B cell (primary cell): ENCODE results near the gene FN3K. TPM values are rescaled to one million over a fixed set of nuclear protein-coding genes. Genes with fewer than 3 reads are reported as not detected.

Experiments used
- ATAC-seq: fragments of 200-7000 bp; cut with Tn5 transposase; one replicate; pipeline ENCODE4 v1.10.0; 2021; ENCODE audit warnings: low read depth, mild to moderate bottlenecking, moderate number of reproducible peaks, moderate library complexity
- CTCF ChIA-PET: fragments of 350-600 bp; sonication (Branson Sonifier 250); formaldehyde crosslinking; loops from one replicate; lab custom pipeline; 2021; ENCODE audit warnings: antibody characterized with exemption, inconsistent platforms; lab: Charles Lee
- POLR2A ChIA-PET: fragments of 350-600 bp; sonication (Branson Sonifier 250); formaldehyde crosslinking; loops from one replicate; lab custom pipeline; 2021; ENCODE audit warnings: antibody characterized with exemption; lab: Charles Lee
- DNase-seq: peaks from one replicate; pipeline ENCODE4 v3.0.0; 2013
- H2AFZ ChIP-seq: 2 replicates; pipeline ENCODE4 v1.6.1; 2012; ENCODE audit warnings: mild to moderate bottlenecking, low read depth, low read length; ENCODE audit not compliant: insufficient read depth, poor library complexity, severe bottlenecking
- H3K27ac ChIP-seq, 2 donors: 1 replicate in 1 of 2; 2 replicates in 1 of 2; pipeline ENCODE4 v1.5.1; 2012 to 2013; ENCODE audit warnings: low read length in 2 of 2, mild to moderate bottlenecking in 2 of 2, moderate library complexity in 1 of 2
- H3K27me3 ChIP-seq, 4 experiments: fragments of 200-600 bp in 1 of 4; sonication (generic) in 1 of 4; replicated peaks in 1 of 4; 1 replicate in 2 of 4; 2 replicates in 2 of 4; pipeline versions ENCODE4 v1.6.1 to v1.7.0; 2013 to 2016; ENCODE audit warnings: low read length in 3 of 4, mild to moderate bottlenecking in 2 of 4, mixed read lengths in 1 of 4, moderate library complexity in 1 of 4; ENCODE audit not compliant: insufficient read depth in 4 of 4, control insufficient read depth in 3 of 4; ENCODE audit errors: control extremely low read depth in 1 of 4
- H3K36me3 ChIP-seq, 2 experiments: replicated peaks in 1 of 2; 1 replicate in 1 of 2; 2 replicates in 1 of 2; pipeline versions ENCODE4 v1.6.1 to v1.7.1; 2013; ENCODE audit warnings: low read length in 1 of 2; ENCODE audit not compliant: insufficient read depth in 2 of 2, control insufficient read depth in 1 of 2; ENCODE audit errors: control extremely low read depth in 1 of 2, extremely low read depth in 1 of 2
- H3K4me1 ChIP-seq, 2 donors: fragments of 200-600 bp in 1 of 2; sonication (generic) in 1 of 2; 1 replicate in 1 of 2; 2 replicates in 1 of 2; pipeline versions ENCODE4 v1.5.1 to v1.6.1; 2013 to 2017; ENCODE audit warnings: low read length in 2 of 2; ENCODE audit not compliant: control insufficient read depth in 2 of 2, insufficient read depth in 2 of 2
- H3K4me2 ChIP-seq: replicated peaks from 2 replicates; pipeline ENCODE3; 2012; ENCODE audit warnings: mild to moderate bottlenecking, low read depth, low read length; ENCODE audit not compliant: poor library complexity, severe bottlenecking
- H3K4me3 ChIP-seq, 5 experiments: fragments of 200-600 bp in 1 of 5; sonication (generic) in 1 of 5; 1 replicate in 3 of 5; 2 replicates in 2 of 5; pipeline versions ENCODE4 v1.5.1 to v1.7.0; 2011 to 2016; ENCODE audit warnings: low read length in 4 of 5, mild to moderate bottlenecking in 4 of 5, low read depth in 2 of 5, control low read depth in 1 of 5, moderate library complexity in 1 of 5; ENCODE audit not compliant: insufficient read depth in 1 of 5; ENCODE audit errors: control extremely low read depth in 1 of 5, extremely low read depth in 1 of 5
- H3K79me2 ChIP-seq: fragments of 200-600 bp; sonication (generic); one replicate; pipeline ENCODE4 v1.6.0; 2016; ENCODE audit warnings: low read length; ENCODE audit not compliant: control insufficient read depth, insufficient read depth
- H3K9ac ChIP-seq: fragments of 200-600 bp; sonication (generic); 2 replicates; pipeline ENCODE4 v1.6.1; 2017; ENCODE audit warnings: mild to moderate bottlenecking, low read length, moderate library complexity
- H3K9me3 ChIP-seq, 3 donors: one replicate each; pipeline versions ENCODE4 v1.6.1 to v1.7.1; 2013; ENCODE audit warnings: low read length in 2 of 3; ENCODE audit not compliant: control insufficient read depth in 2 of 3, insufficient read depth in 1 of 3; ENCODE audit errors: control extremely low read depth in 1 of 3
- H4K20me1 ChIP-seq: 2 replicates; pipeline ENCODE4 v1.6.0; 2012; ENCODE audit warnings: mild to moderate bottlenecking, low read length; ENCODE audit not compliant: insufficient read depth, control insufficient read depth, poor library complexity, severe bottlenecking
- H3K27ac Mint-ChIP-seq: one replicate; pipeline ENCODE4 v1.8.0; 2021; ENCODE audit warnings: mixed read lengths
- H3K27me3 Mint-ChIP-seq: one replicate; pipeline ENCODE4 v1.8.0; 2021; ENCODE audit warnings: mixed read lengths
- H3K4me1 Mint-ChIP-seq: one replicate; pipeline ENCODE4 v1.8.0; 2021; ENCODE audit warnings: mixed read lengths
- H3K4me3 Mint-ChIP-seq: one replicate; pipeline ENCODE4 v1.8.0; 2021; ENCODE audit warnings: mixed read lengths
- H3K9me3 Mint-ChIP-seq: one replicate; pipeline ENCODE4 v1.8.0; 2022; ENCODE audit warnings: mixed read lengths; ENCODE audit not compliant: insufficient read depth
- CTCF ChIP-seq: fragments of 200-600 bp; IDR thresholded peaks from one replicate; pipeline ENCODE4 v1.8.0; 2022; ENCODE audit warnings: antibody characterized with exemption, mild to moderate bottlenecking
- EZH2 ChIP-seq: IDR thresholded peaks from 2 replicates; pipeline ENCODE4 v1.6.1; 2012; ENCODE audit warnings: borderline replicate concordance, low read depth, mild to moderate bottlenecking, moderate library complexity, low read length; ENCODE audit not compliant: insufficient read depth, poor library complexity, severe bottlenecking
- WGBS: methylation state at CpG from one replicate; pipeline ENCODE4 v1.1.5; 2013; ENCODE audit warnings: missing lambda C conversion rate; ENCODE audit not compliant: insufficient coverage; 5-methylcytosine and 5-hydroxymethylcytosine counted together
- intact Hi-C: fragments of 100-400 bp; cut with micrococcal nuclease; formaldehyde crosslinking; loops from one replicate; pipeline ENCODE4 v1.10.0; 2022
- polyA plus RNA-seq: library from polyadenylated mRNA; depleted of rRNA; stranded (reverse); fragments of >200 nt; gene quantifications from 2 replicates; pipeline ENCODE4 v1.2.3, GENCODE V29; 2012
- total RNA-seq, 2 donors: library from RNA; stranded (reverse); fragments of 120-200 nt in 1 of 2; gene quantifications; 1 replicate in 1 of 2; 2 replicates in 1 of 2; pipeline versions ENCODE4 v1.2.3 to v1.2.4, GENCODE V29; 2013 to 2022

Gene FN3K
- total and polyA plus RNA-seq, 2 donors (not counting 1 experiment from before 2014, with no cell fraction given) = 1.1 to 2.6 TPM

- Histone ChIP-seq H3K4me2 (peak within 1 kb of the TSS; percentile 95), H3K4me3 (peak within 1 kb of the TSS; percentile 17 to 72 (median 61)), H3K9ac (peak within 1 kb of the TSS; percentile 67), H3K4me1 (peaks cover 8 to 16% of the 10 kb centered on the region in 2 donors), H3K9me3 (peaks cover 0 to 28% (median 7%) of the 10 kb centered on the region in 3 donors), H3K79me2 (peaks cover 3% of the 10 kb centered on the region), H3K27ac (no peak within 1 kb of the TSS), H4K20me1 (peaks cover 5% of the 10 kb centered on the region), H3K36me3 (no peaks in the 10 kb centered on the region), H3K27me3 (peaks cover 0 to 11% (median 3%) of the 10 kb centered on the region in 4 experiments), H2AFZ (peak within 1 kb of the TSS; percentile 86)
- peak; percentile 97 for ATAC-seq
- CTCF ChIA-PET = interaction anchor here (0.9 kb wide), 1 partner anchor 10 kb away, joined by 3 read pairs; no protein-coding TSS in a partner anchor
- TF ChIP-seq EZH2 = no peak
- no peak for TF ChIP-seq CTCF
- H3K4me1 Mint-ChIP-seq = peaks cover 10% of the 10 kb centered on the region
- peak; percentile 99 for DNase-seq
- H3K9me3 Mint-ChIP-seq = peaks cover 6% of the 10 kb centered on the region
- H3K27ac Mint-ChIP-seq = peak within 1 kb of the TSS; percentile 64
- peaks cover 4% of the 10 kb centered on the region for H3K27me3 Mint-ChIP-seq
- POLR2A ChIA-PET = interaction anchor here (1.1 kb wide), 1 partner anchor 18 kb away, joined by 4 read pairs; the partner anchor contains the start of gene FN3KRP
- intact Hi-C loops = loop anchor here (1.0 kb wide), 2 partner anchors 18 to 53 kb away; partner anchors contain the start of gene FN3KRP
- peak within 1 kb of the TSS; percentile 96 for H3K4me3 Mint-ChIP-seq
- WGBS = under 1% methylated on average over 99 of the region's 112 CpGs
Measured at GRCh38 chr17:82698065-82698973, 37.1 kb upstream of the FN3K start, which contains the start of gene RAB40B. Gene RAB40B, minus strand, starts transcription at chr17:82698698. Its CDS starts 102 bp downstream, at chr17:82698596.
